ENCODE data around the gene KIAA1755. TPM values are rescaled to one million over a fixed set of nuclear protein-coding genes. Genes with fewer than 3 reads are reported as not detected.

KIAA1755 gene
- total RNA-seq, 1 experiment from 2014 or later = 0.44 TPM

GRCh38 chr20:38246357-38247165 is 14.0 kb downstream of the KIAA1755 start:
- no peak for TF ChIP-seq EZH2phosphoT487 (IDR thresholded peaks at IDR 0.05; ENCODE audit: borderline replicate concordance, low read length)
- TF ChIP-seq, protein P1, sequence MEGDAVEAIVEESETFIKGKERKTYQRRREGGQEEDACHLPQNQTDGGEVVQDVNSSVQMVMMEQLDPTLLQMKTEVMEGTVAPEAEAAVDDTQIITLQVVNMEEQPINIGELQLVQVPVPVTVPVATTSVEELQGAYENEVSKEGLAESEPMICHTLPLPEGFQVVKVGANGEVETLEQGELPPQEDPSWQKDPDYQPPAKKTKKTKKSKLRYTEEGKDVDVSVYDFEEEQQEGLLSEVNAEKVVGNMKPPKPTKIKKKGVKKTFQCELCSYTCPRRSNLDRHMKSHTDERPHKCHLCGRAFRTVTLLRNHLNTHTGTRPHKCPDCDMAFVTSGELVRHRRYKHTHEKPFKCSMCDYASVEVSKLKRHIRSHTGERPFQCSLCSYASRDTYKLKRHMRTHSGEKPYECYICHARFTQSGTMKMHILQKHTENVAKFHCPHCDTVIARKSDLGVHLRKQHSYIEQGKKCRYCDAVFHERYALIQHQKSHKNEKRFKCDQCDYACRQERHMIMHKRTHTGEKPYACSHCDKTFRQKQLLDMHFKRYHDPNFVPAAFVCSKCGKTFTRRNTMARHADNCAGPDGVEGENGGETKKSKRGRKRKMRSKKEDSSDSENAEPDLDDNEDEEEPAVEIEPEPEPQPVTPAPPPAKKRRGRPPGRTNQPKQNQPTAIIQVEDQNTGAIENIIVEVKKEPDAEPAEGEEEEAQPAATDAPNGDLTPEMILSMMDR (conservative IDR thresholded peaks at IDR 0.05; ENCODE audit: low read depth, low read length) = no peak
- TF ChIP-seq EZH2 (IDR thresholded peaks at IDR 0.05; ENCODE audit: low read length, unreplicated experiment) = no peak
- H3K36me3 ChIP-seq (ENCODE audit: low read depth, low read length) = no peaks in the 10 kb centered on the region; the same call in 1 of the 2 replicates
- H3K27ac ChIP-seq (ENCODE audit: low read length) = no peak overlapping the region
- ChIA-PET POLR2A (ENCODE audit: unreplicated experiment) (no interaction called here), CTCF (no interaction called here)
- no peaks in the 10 kb centered on the region for H3K27me3 ChIP-seq (ENCODE audit: low read length)
- BruUV-seq (replicated peaks) = no TSS peak
- no peak overlapping the region for H3K4me3 ChIP-seq (ENCODE audit: low read length)
- no peak overlapping the region for H2AFZ ChIP-seq (ENCODE audit: low read length)
- H4K20me1 ChIP-seq (ENCODE audit: low read length) = no peaks in the 10 kb centered on the region
- intact Hi-C loops (cut with micrococcal nuclease) = no loop called here
- no peaks in the 10 kb centered on the region for H3K9me2 ChIP-seq (replicated peaks; ENCODE audit: low read length)
- H3K4me1 ChIP-seq (ENCODE audit: insufficient read depth, low read length) = no peaks in the 10 kb centered on the region
- H3K79me2 ChIP-seq (ENCODE audit: low read length) = no peaks in the 10 kb centered on the region
- H3K9me3 ChIP-seq (ENCODE audit: low read length) = peaks cover 7% of the 10 kb centered on the region
- no peak overlapping the region for H3K4me2 ChIP-seq (ENCODE audit: low read length)
- DNase-seq = no peak
- ATAC-seq = no peak
- H3K9ac ChIP-seq (ENCODE audit: low read length) = no peak overlapping the region
- no peaks in the 10 kb centered on the region for H3F3A ChIP-seq (ENCODE audit: low read length, unreplicated experiment)

- H3K4me2 ChIP-seq (ENCODE audit: low read length) = no peak overlapping the region
- H3F3A ChIP-seq (ENCODE audit: low read length, unreplicated experiment) = no peaks in the 10 kb centered on the region
- intact Hi-C loops (cut with micrococcal nuclease) = loop anchor here (2.0 kb wide), 1 partner anchor 17 kb away; no protein-coding TSS in a partner anchor
- H3K36me3 ChIP-seq (ENCODE audit: low read depth, low read length) = no peaks in the 10 kb centered on the region; the same call in 1 of the 2 replicates
- no peaks in the 10 kb centered on the region for H3K79me2 ChIP-seq (ENCODE audit: low read length)
- peaks cover 7% of the 10 kb centered on the region for H3K9me3 ChIP-seq (ENCODE audit: low read length)
- no peaks in the 10 kb centered on the region for H3K4me1 ChIP-seq (ENCODE audit: insufficient read depth, low read length)
- DNase-seq (no peak), ATAC-seq (no peak)
- no peak for TF ChIP-seq EZH2 (IDR thresholded peaks at IDR 0.05; ENCODE audit: low read length, unreplicated experiment)
- TF ChIP-seq, protein P1 (conservative IDR thresholded peaks at IDR 0.05; ENCODE audit: low read depth, low read length) = no peak
- TF ChIP-seq EZH2phosphoT487 (IDR thresholded peaks at IDR 0.05; ENCODE audit: borderline replicate concordance, low read length) = no peak
- no peaks in the 10 kb centered on the region for H3K9me2 ChIP-seq (replicated peaks; ENCODE audit: low read length)
- POLR2A ChIA-PET (ENCODE audit: unreplicated experiment) = no interaction called here
- CTCF ChIA-PET = no interaction called here
- no peaks in the 10 kb centered on the region for H4K20me1 ChIP-seq (ENCODE audit: low read length)
- H3K27ac ChIP-seq (ENCODE audit: low read length) = no peak overlapping the region
- H2AFZ ChIP-seq (ENCODE audit: low read length) = no peak overlapping the region
- no peaks in the 10 kb centered on the region for H3K27me3 ChIP-seq (ENCODE audit: low read length)
- no peak overlapping the region for H3K4me3 ChIP-seq (ENCODE audit: low read length)
- no TSS peak for BruUV-seq (replicated peaks)
- H3K9ac ChIP-seq (ENCODE audit: low read length) = no peak overlapping the region
Observed at GRCh38 chr20:38245753-38246152, 14.8 kb downstream of the KIAA1755 start.

DNA sequence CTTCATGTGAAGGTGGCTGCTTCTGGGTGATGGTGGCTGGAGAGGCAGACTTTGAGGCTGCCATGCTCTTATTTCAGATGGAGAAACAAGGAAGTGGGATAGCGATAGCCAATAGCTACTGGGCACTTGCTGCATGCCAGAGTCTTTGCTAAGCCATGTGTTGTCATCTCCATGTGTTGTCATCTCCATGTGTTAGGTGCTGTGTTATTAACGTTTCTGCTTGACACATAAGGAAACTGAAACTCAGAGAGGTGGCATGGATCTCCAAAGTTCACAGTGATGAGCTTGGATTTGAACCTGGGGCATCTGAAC is 16.9 kb downstream of the KIAA1755 start:
- Histone ChIP-seq H3K27ac (ENCODE audit: low read length) (no peak overlapping the region), H2AFZ (ENCODE audit: low read length) (no peak overlapping the region), H3K36me3 (ENCODE audit: low read depth, low read length) (no peaks in the 10 kb centered on the region; the same call in 1 of the 2 replicates), H4K20me1 (ENCODE audit: low read length) (no peaks in the 10 kb centered on the region), H3F3A (ENCODE audit: low read length, unreplicated experiment) (no peaks in the 10 kb centered on the region), H3K9me3 (ENCODE audit: low read length) (peaks cover 7% of the 10 kb centered on the region), H3K9me2 (replicated peaks; ENCODE audit: low read length) (no peaks in the 10 kb centered on the region), H3K79me2 (ENCODE audit: low read length) (no peaks in the 10 kb centered on the region), H3K4me2 (ENCODE audit: low read length) (no peak overlapping the region), H3K4me3 (ENCODE audit: low read length) (no peak overlapping the region), H3K27me3 (ENCODE audit: low read length) (no peaks in the 10 kb centered on the region), H3K4me1 (ENCODE audit: insufficient read depth, low read length) (no peaks in the 10 kb centered on the region), H3K9ac (ENCODE audit: low read length) (no peak overlapping the region)
- CTCF ChIA-PET = interaction anchor here (0.6 to 1.0 kb wide), 2 partner anchors 70 to 230 kb away, joined by 3 to 4 read pairs; no protein-coding TSS in a partner anchor
- no TSS peak for BruUV-seq (replicated peaks)
- DNase-seq (no peak), ATAC-seq (no peak)
- TF ChIP-seq EZH2phosphoT487 (IDR thresholded peaks at IDR 0.05; ENCODE audit: borderline replicate concordance, low read length) (no peak), EZH2 (IDR thresholded peaks at IDR 0.05; ENCODE audit: low read length, unreplicated experiment) (no peak)
- TF ChIP-seq, protein P1 (conservative IDR thresholded peaks at IDR 0.05; ENCODE audit: low read depth, low read length) = no peak
- intact Hi-C loops (cut with micrococcal nuclease) = loop anchor here (2.0 kb wide), 1 partner anchor 19 kb away; no protein-coding TSS in a partner anchor
- POLR2A ChIA-PET (ENCODE audit: unreplicated experiment) = no interaction called here

All from PC-3 (cell line).